GM12878 (cell line): ENCODE measurements around the gene SNRPD1. TPM values are rescaled to one million over a fixed set of nuclear protein-coding genes. Genes with fewer than 3 reads are reported as not detected.

Experiments used
- ATAC-seq: fragments of 200-7000 bp; cut with Tn5 transposase; 3 replicates; pipeline ENCODE4 v1.9.1; 2020; ENCODE audit warnings: mild to moderate bottlenecking, moderate library complexity
- BruUV-seq: library from RNA; stranded (reverse); fragments of 400-500 nt; replicated peaks from 2 replicates; lab custom pipeline; 2021; lab: Mats Ljungman, UMichigan
- CTCF ChIA-PET: fragments of 300-600 bp; sonication (Branson Sonifier 250); formaldehyde crosslinking; extraction: SDS; loops from one replicate; lab custom pipeline; 2021; ENCODE audit warnings: inconsistent platforms; lab: Yijun Ruan, JAX
- POLR2A ChIA-PET: fragments of 350-600 bp; formaldehyde crosslinking; extraction: SDS; loops from one replicate; lab custom pipeline; 2021; ENCODE audit warnings: inconsistent platforms; lab: Charles Lee
- RAD21 ChIA-PET: fragments of 300-600 bp; sonication (Branson Sonifier 250); formaldehyde crosslinking; loops from one replicate; lab custom pipeline; 2023; ENCODE audit warnings: antibody characterized with exemption; ENCODE audit not compliant: unreplicated experiment; lab: Charles Lee
- SMC1A ChIA-PET: fragments of 300-600 bp; sonication (Branson Sonifier 250); formaldehyde crosslinking; loops from one replicate; lab custom pipeline; 2023; ENCODE audit not compliant: unreplicated experiment, uncharacterized antibody; lab: Charles Lee
- DNase-seq: peaks from one replicate; pipeline ENCODE4 v3.0.0-alpha.2; 2011; ENCODE audit warnings: low read depth, low spot score
- FAIRE-seq: peaks from 3 replicates; lab custom pipeline; 2011; peaks lifted over from hg19 to GRCh38; lab: Jason Lieb, UNC
- H2AFZ ChIP-seq: 2 replicates; pipeline ENCODE4 v1.6.0; 2011; ENCODE audit warnings: low read depth, low read length, control low read depth; ENCODE audit not compliant: control insufficient read depth
- H3K27ac ChIP-seq: 2 replicates; pipeline ENCODE4 v1.5.1; 2011; ENCODE audit warnings: control low read depth; ENCODE audit not compliant: control insufficient read depth, insufficient read depth
- H3K27me3 ChIP-seq, 2 experiments: replicated peaks in 1 of 2; 2 replicates each; pipeline versions ENCODE4 v1.6.0 to v1.6.1; 2011; ENCODE audit warnings: low read length in 1 of 2; ENCODE audit not compliant: control insufficient read depth in 2 of 2, insufficient read depth in 2 of 2
- H3K36me3 ChIP-seq, 2 experiments: 2 replicates each; pipeline ENCODE4 v1.5.1; 2011; ENCODE audit warnings: low read length in 1 of 2; ENCODE audit not compliant: control insufficient read depth in 2 of 2, insufficient read depth in 2 of 2
- H3K4me1 ChIP-seq: 2 replicates; pipeline ENCODE4 v1.6.1; 2011; ENCODE audit warnings: mild to moderate bottlenecking, low read length, moderate library complexity, mixed read lengths; ENCODE audit not compliant: control insufficient read depth, insufficient read depth
- H3K4me2 ChIP-seq: 2 replicates; pipeline ENCODE4 v1.6.0; 2011; ENCODE audit warnings: control low read depth; ENCODE audit not compliant: control insufficient read depth, insufficient read depth
- H3K4me3 ChIP-seq: fragments of 200-600 bp; sonication (generic); 2 replicates; pipeline ENCODE4 v1.5.1; 2016
- H3K79me2 ChIP-seq: 2 replicates; pipeline ENCODE4 v1.6.0; 2011; ENCODE audit warnings: low read length; ENCODE audit not compliant: control insufficient read depth, insufficient read depth
- H3K9ac ChIP-seq: 2 replicates; pipeline ENCODE4 v1.8.0; 2011; ENCODE audit warnings: low read length, control low read depth, mixed read lengths; ENCODE audit not compliant: control insufficient read depth, insufficient read depth
- H3K9me3 ChIP-seq: replicated peaks from 3 replicates; pipeline ENCODE4 v1.5.1; 2011; ENCODE audit warnings: mild to moderate bottlenecking, low read length; ENCODE audit not compliant: control insufficient read depth, insufficient read depth
- H4K20me1 ChIP-seq: 2 replicates; pipeline ENCODE4 v1.6.0; 2011; ENCODE audit not compliant: control insufficient read depth, insufficient read depth
- FOS ChIP-seq: IDR thresholded peaks from 3 replicates; pipeline ENCODE4 v1.6.1; 2011; ENCODE audit warnings: borderline replicate concordance; ENCODE audit not compliant: insufficient read length; ENCODE audit errors: extremely low read depth
- NFIC ChIP-seq: IDR thresholded peaks from 2 replicates; pipeline ENCODE4 v1.6.1; 2012; ENCODE audit warnings: low read depth, mild to moderate bottlenecking, inconsistent platforms, low read length, moderate library complexity
- RUNX3 ChIP-seq: IDR thresholded peaks from 2 replicates; pipeline ENCODE4 v1.6.1; 2012; ENCODE audit warnings: low read length, inconsistent platforms
- ZNF24 ChIP-seq: fragments of 450-650 bp; IDR thresholded peaks from 2 replicates; pipeline ENCODE4 v1.6.1; 2017; ENCODE audit warnings: antibody characterized with exemption, mild to moderate bottlenecking
- ZNF687 ChIP-seq: fragments of 450-650 bp; IDR thresholded peaks from 2 replicates; pipeline ENCODE4 v1.6.1; 2017; ENCODE audit warnings: mild to moderate bottlenecking, moderate library complexity
- WGBS: methylation state at CpG from one replicate; pipeline ENCODE4 v1.1.6; 2016; ENCODE audit warnings: low lambda C conversion rate; ENCODE audit not compliant: insufficient replicate concordance, insufficient coverage; ENCODE audit errors: missing lambda C conversion rate; 5-methylcytosine and 5-hydroxymethylcytosine counted together
- in situ Hi-C: fragments of 300-500 bp; cut with MboI; formaldehyde crosslinking; loops from 9 replicates; pipeline ENCODE4 v1.14.3; 2018; ENCODE audit warnings: mixed read lengths
- intact Hi-C: fragments of 100-400 bp; cut with micrococcal nuclease; formaldehyde crosslinking; loops from one replicate; pipeline ENCODE4 v1.14.2; 2022; ENCODE audit not compliant: unreplicated experiment
- polyA plus RNA-seq, 11 experiments: library from polyadenylated mRNA; depleted of rRNA in 4 of 11; unstranded in 6 of 11; stranded (reverse) in 5 of 11; fragments of >200 nt; fragmentation: Nextera tagmentation in 4 of 11; fragmentation: Illumina TruSeq in 1 of 11; extraction: Ambion mirVana in 4 of 11; extraction: Trizol in 1 of 11; gene quantifications; 1 replicate in 1 of 11; 2 replicates in 10 of 11; pipeline versions ENCODE4 v1.2.1 to v1.2.3, GENCODE V29; 2011 to 2016; ENCODE audit warnings: inconsistent platforms in 2 of 11, missing spikeins in 2 of 11, low read depth in 1 of 11
- total RNA-seq, 4 experiments: library from RNA; depleted of rRNA in 3 of 4; stranded (reverse); fragments of >200 nt in 3 of 4; fragmentation: Illumina TruSeq in 1 of 4; extraction: Trizol in 1 of 4; gene quantifications; 2 replicates each; pipeline versions ENCODE4 v1.2.1 to v1.2.3, GENCODE V29; 2013 to 2021
- TF ChIP-seq, protein P1 (sequence below): fragments of 450-650 bp; IDR thresholded peaks from 2 replicates; pipeline ENCODE4 v1.6.1; 2017; ENCODE audit warnings: mild to moderate bottlenecking

Gene SNRPD1
- total and polyA plus RNA-seq, 10 of the 15 experiments (the other 5 are each of a cell fraction or from before 2014, with no cell fraction given), result 52.6 to 866 (median 227) TPM

DNA sequence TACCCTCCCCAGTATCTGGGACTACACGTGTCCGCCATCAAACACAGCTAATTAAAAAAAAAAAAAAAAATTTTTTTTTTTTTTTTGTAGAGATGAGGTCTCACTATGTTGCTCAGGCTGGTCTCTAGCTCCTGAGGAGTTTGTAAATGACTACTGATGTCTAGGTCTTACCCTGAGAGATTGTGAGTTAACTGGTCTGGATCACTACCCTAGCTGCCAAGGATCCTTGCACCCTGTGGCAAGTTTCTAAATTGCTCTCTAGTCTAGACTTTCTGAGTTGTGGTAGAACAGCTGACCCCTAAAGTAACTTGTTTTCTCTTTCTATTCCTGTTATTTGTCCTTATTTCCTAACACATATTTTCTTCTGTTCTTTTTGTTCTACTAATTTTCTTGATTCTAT is 48.0 kb downstream of the SNRPD1 start:
- H2AFZ ChIP-seq, result no peak overlapping the region
- CTCF ChIA-PET, result no interaction called here
- no peak overlapping the region for H3K4me2 ChIP-seq
- DNase-seq, result no peak
- no peaks in the 10 kb centered on the region for H3K9me3 ChIP-seq
- no peak overlapping the region for H3K4me3 ChIP-seq
- in situ Hi-C loops, result no loop called here
- TF ChIP-seq, protein P1, sequence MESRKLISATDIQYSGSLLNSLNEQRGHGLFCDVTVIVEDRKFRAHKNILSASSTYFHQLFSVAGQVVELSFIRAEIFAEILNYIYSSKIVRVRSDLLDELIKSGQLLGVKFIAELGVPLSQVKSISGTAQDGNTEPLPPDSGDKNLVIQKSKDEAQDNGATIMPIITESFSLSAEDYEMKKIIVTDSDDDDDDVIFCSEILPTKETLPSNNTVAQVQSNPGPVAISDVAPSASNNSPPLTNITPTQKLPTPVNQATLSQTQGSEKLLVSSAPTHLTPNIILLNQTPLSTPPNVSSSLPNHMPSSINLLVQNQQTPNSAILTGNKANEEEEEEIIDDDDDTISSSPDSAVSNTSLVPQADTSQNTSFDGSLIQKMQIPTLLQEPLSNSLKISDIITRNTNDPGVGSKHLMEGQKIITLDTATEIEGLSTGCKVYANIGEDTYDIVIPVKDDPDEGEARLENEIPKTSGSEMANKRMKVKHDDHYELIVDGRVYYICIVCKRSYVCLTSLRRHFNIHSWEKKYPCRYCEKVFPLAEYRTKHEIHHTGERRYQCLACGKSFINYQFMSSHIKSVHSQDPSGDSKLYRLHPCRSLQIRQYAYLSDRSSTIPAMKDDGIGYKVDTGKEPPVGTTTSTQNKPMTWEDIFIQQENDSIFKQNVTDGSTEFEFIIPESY, result no peak
- TF ChIP-seq ZNF24 (no peak), ZNF687 (no peak), RUNX3 (peak; percentile 35), NFIC (no peak), FOS (no peak)
- POLR2A ChIA-PET, result interaction anchor here (0.6 kb wide), 2 partner anchors 104 to 1290 kb away, joined by 4 to 5 read pairs; no protein-coding TSS in a partner anchor
- RAD21 ChIA-PET, result no interaction called here
- peak; percentile 31 for FAIRE-seq
- H3K9ac ChIP-seq, result no peak overlapping the region
- no peaks in the 10 kb centered on the region for H4K20me1 ChIP-seq
- no TSS peak for BruUV-seq
- SMC1A ChIA-PET, result interaction anchor here (0.9 kb wide), 1 partner anchor 47 kb away, joined by 3 read pairs; the partner anchor contains the start of gene SNRPD1
- no peaks in the 10 kb centered on the region for H3K79me2 ChIP-seq
- H3K4me1 ChIP-seq, result no peaks in the 10 kb centered on the region; the same call in 1 of the 2 replicates
- no peak overlapping the region for H3K27ac ChIP-seq
- peaks cover 3% of the 10 kb centered on the region in 2 experiments for H3K36me3 ChIP-seq
- 80% methylated on average over 2 of the region's 2 CpGs for WGBS
- peak; percentile 63 for ATAC-seq
- H3K27me3 ChIP-seq, result no peaks in the 10 kb centered on the region
- intact Hi-C loops, result no loop called here
